Femur (tissue), 1 donor: ENCODE data around the gene KCNQ5.
A peak's percentile ranks its signal among the peaks of the same experiment; 100 is the strongest.
"Not testable (repeated sequence)": the region's sequence is repeated elsewhere in the genome, so short reads cannot be mapped to it uniquely, and the experiment has no call there.

Source experiments
- DNase-seq: peaks from one replicate; pipeline ENCODE4 v3.0.0-alpha.2; 2017

Gene KCNQ5

DNA sequence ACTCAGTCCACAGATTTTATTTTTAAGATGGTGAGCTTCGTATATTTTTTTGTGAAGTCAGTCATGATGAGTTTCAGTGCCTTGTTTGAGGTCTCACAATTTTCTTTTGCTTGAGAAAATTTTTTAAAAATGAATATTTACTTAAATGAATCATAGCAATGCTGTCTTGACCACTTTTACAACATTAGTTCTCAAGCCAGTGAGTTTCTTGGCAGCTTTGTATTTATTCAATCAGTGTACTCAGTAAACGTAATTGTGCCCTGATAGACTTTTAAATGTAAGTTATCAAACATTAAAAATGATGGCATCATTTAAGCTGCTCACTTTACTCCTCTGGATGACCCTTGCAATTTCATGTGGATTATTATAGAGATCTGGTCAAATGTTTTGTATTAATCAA is 342.1 kb downstream of the KCNQ5 start:
- no peak for DNase-seq

DNA sequence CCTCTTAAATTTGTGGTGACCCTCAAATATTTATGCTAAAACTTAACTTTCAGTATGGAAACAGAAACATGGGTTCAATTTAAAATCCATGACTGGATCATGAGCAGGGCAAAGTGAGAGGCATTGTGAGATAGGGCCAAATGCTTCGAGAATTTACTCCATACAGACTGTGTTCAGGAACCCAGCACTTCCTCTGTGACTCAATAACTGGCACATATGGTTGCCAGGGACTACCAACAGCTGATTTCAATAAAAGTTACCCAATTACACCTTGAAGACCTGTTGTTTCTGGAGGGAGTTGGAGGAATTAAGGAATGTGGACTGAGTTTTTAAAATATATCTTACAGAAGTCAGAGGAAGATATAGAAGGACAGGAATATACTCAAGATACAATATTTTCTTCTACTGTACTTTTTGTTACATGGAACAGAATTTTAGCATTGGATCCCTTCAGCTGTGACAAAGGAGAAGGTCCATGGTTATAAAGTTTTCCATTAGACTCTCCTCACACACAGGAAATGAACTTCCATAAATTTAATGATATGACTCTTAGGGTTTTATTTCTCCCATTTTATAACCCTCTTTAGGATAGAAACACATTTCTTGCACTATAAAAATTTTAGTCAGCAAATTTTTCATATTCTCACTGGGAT is 344.9 kb downstream of the KCNQ5 start:
- DNase-seq = no peak

DNA sequence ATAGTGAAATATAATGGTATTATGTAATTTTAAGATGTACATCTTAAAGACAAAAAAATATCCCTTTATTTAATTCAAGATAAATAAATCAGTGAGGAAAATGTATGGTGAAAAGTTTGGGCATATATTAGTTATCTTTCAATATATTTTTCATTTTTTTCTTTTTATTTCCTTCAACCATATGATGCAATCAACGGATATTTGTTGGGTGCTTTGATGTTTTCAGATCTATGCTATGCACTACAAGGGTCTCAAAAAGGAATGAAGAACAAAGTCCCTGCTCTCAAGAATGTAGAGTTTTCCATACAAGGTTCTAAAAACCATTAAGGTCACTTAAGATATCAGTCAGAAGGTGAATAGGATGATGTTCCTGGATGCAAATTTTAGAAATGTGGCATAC is 345.5 kb downstream of the KCNQ5 start:
- no peak for DNase-seq

DNA sequence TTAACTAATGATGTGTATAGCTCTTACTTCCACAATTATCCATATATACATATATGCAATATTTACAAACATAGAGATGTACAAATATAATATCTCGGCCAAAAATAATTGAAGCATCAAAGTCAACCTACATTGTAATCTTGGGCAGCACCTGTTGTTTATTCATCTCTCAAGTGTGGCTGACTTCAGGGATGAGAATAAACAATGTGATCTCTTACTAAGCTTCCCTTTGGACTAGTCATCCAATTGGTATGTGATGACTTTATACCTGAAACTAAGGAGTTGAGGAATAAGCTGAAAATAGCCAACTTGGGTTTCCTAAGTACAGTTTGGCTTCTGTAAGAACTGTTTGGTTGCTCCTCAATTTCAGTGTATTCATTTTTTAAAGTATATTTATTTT is 346.8 kb downstream of the KCNQ5 start:
- no peak for DNase-seq

DNA sequence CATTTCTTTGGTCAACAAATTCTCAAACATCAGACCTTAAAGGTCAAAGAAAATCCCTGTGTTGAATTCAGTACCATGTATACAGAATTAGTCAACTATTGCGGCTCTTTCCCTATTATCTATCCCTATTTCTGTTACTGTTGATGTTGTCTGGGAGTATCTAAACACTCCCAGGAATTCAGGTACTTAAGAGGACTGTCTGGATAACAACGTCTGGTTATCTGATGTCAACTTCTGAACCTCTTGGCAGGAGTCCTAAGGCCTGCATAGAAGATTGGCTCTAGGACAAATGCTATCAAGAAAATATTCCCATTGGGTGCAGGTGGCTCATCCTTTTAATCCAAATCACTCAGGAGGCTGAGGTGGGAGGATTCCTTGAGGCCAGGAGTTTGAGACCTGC is 347.8 kb downstream of the KCNQ5 start:
- no peak for DNase-seq

DNA sequence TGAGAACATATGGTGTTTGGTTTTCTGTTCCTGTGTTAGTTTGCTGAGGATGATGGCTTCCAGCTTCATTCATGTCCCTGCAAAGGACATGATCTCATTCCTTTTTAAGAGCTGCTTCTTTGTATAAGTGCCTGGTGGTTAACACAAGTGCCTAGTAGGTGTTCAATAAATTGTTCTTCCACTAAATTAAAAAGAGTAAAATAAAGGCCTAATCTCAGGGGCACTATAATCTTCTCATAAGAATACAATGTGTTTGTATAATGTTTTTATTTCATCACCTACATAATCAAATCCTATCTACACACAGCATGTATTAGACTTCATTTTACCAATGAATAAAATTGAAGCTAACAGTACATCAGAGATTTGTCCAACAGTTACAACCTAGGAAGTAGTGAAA is 350.7 kb downstream of the KCNQ5 start:
- no peak for DNase-seq

DNA sequence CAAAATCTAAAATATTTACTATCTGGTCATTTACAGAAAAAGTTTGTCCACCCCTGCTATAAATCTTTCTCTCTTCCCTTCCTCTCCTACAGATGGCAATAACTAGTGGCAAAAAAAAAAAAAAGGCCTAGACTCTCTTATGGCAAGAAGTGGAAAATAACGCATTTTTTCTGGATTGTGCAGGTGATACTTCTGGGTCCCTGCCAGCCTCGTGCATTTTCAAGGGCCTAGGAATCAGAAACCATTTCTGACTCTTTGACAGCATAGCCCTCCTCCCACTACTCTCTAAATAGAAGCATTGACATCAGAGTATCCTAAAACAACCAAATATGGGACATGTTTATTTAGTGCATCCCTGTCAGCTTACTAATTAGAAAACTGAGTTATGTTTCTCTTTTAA is 352.4 kb downstream of the KCNQ5 start:
- no peak for DNase-seq

DNA sequence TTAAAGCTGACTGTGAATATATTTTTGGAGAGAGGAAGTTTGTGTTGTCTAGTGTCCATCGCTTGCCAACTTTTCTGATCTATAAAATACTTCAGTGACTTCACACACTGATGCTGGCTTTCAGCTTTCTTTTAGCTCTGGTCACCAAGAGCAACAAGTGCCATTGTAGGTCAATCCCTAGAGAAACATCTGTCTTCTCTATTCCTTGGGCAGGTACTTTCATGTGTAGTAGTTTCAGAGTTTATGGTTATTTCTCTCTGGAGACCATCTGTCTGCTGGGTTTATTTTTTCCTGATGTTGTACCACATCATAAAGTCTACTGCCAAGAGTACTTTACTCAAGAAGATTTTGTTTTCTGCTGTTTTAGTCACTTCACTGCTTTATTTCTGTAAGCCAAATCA is 353.5 kb downstream of the KCNQ5 start:
- no peak for DNase-seq

DNA sequence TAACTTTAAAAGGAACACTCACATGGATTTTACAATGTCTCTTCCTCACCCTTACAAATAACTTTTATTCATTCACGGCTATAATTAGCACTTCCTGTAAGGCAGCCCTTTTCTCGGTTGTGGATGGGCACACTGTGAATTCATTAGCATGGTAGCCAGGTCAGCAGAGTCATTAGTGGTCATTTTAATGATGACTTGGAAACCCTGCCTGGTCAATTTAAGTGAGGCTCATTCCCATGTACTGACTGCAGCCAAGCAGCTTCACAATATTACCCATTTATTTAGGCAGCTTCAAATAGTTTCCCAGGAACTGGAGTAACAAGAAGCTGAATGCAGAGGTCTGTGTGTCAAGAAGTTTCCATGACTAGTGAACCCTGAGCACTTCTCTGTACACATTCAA is 354.6 kb downstream of the KCNQ5 start:
- DNase-seq = no peak

DNA sequence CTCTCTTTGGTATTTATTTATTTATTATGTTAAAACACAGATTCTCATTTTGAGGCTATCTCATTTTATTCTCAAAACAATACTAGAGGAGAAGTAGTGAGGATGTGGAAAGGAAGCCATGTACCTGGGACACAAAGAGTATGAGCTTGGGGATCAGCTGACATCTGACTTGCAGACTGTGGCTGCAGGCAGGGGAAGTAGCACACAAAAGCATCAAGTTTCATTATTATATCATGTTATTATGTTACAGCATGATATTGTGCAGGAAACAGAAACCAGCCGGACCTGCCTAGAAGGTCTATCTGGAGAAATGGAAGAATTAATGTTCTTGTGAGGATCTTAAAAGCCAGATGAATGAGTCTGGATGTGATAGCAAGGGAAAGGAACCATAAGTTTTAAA is 355.2 kb downstream of the KCNQ5 start:
- no peak for DNase-seq

DNA sequence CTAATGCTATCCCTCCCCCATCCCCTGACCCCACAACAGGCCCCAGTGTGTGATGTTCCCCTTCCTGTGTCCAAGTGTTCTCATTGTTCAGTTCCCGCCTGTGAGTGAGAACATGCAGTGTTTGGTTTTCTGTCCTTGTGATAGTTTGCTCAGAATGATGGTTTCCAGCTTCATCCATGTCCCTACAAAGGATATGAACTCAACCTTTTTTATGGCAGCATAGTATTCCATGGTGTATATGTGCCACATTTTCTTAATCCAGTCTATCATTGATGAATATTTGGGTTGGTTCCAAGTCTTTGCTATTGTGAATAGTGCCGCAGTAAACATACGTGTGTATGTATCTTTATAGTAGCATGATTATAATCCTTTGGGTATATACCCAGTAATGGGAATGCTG is 356.9 kb downstream of the KCNQ5 start:
- not testable (repeated sequence) for DNase-seq

DNA sequence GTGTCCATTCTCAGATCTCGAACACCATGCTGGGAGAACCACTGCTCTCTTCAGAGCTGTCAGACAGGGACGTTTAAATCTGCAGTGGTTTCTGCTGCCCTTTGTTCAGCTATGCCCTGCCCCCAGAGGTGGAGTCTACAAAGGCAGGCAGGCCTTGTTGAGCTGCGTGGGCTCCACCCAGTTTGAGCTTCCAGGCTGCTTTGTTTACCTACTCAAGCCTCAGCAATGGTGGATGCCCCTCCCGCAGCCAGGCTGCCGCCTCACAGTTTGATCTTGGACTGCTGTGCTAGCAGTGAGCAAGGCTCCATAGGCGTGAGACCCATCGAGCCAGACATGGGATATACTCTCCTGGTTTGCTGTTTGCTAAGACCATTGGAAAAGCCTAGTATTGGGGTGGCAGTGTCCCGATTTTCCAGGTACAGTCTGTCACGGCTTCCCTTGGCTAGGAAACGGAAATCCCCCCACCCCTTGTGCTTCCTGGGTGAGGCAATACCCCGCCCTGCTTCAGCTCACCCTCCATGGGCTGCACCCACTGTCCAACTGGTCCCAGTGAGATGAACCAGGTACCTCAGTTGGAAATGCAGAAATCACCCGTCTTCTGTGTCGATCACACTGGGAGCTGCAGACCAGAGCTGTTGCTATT is 362.4 kb downstream of the KCNQ5 start:
- not testable (repeated sequence) for DNase-seq

DNA sequence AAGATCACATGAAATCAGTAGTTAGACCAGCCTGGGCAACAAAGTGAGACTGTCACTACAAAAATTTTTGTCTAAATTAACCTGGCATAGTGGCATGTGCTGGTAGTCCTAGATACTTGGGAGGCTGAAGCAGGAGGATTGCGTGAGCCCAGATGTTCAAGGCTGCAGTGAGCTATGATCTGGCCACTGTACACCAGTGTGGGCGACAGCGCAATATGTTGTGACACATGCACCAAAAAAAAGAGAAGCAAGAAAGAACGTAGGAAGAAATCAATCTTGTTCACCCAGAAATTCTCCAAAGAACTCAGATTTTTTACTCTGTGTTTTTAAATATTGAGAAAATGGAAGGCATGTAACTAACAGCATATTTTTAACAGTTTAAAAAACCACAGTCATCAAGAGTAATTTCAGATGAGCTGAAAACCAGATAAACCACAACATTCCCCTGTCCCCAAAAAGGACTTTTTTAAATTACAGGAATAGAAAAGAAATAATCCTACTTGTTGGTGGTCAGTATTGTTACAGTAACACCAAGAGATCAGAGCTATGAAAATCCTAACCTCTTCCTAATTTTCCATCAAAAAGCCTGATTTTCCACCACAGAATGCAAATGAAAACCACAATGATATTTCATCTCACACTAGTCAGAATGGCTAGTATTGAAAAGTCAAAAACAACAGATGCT is 363.3 kb downstream of the KCNQ5 start:
- DNase-seq = no peak

DNA sequence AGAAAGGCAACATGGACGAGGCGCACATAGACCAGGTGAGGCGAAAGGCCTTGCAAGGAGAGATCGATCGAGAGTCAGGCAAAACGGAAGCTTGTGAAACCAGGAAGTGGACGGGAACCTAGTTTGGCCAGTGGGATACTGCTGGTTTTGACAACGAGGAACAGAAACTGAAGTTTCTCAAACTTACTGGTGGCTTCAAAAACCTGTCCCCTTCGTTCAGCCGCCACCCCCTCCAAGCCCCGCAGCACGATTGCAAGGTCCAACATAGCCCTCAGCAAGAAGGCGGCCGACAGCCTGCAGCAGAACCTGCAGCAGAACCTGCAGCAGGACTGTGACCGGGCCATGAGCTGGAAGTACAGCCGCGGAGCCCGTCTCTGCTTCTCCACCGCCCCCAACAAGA is 365.4 kb downstream of the KCNQ5 start:
- DNase-seq = no peak

DNA sequence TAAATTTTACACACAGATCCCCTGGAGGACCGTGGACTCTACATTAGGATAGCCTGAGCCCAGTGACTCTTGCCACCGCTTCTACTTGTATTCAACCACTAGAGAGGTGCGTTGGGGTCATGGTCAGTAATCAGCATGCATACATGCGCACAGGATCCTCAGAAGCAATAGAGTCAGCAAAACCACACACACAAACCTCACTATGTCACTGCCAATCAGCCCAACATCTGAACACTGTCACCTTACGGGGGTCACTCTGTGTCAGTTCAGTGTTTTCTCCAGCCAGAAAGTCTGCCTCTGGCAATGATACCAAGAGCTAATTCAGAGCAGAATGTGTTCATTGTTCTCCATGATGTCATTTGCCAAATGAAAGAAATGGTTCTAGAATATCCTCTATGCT is 378.1 kb downstream of the KCNQ5 start:
- no peak for DNase-seq

DNA sequence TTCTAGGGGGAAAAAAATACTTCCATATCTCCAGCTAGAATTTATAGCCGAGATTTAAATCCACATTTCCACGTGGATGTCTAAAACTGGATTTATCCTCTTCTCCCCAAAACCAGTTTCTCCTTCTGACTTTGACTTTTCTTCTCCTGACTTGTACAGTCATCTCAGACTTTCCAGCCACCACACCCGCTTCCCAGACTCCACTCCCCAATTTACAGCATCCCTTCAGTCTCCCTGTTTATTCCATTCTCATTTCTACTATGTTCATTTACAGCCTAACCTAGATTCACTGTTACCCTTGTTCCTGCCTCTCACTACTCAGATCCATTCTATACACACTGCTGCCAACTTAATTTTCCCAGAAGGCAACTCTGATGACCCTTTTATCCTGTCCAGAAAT is 378.6 kb downstream of the KCNQ5 start:
- no peak for DNase-seq

DNA sequence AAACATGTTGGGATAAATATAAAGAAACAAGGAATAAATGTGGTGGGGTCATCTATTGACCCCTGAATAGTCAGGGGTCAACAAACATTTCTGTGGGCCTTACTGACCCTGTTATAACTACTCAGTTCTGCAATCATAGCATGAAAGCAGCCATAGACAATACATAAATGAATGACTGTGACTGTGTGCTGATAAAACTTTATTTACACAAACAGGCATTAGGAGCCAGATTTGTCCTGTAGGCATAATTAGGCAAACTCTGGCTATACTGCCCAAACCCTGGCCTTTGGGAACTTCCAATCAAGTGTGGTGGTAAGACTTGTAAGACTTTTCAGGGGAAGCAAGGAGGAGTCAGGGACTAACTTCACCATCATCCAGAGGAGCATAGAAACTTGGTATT is 380.7 kb downstream of the KCNQ5 start:
- no peak for DNase-seq

DNA sequence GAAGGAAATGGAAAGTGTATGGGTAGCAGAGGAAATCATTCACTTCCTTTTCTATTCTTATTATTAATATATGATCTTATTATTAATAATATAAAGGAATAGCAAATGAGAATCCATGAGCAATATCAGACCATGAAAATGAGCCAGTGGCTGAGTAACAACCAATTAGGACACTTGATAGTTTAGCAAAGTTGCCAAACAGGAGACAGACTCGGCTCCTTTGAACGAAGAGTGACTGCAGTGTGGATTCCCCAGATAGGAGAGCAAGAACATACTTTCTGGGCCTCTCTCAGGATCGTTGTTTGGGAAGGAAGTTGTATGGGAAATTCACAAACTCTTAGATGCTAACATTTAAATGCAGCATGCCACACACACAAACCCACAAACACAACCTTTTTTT is 381.4 kb downstream of the KCNQ5 start:
- DNase-seq = no peak

DNA sequence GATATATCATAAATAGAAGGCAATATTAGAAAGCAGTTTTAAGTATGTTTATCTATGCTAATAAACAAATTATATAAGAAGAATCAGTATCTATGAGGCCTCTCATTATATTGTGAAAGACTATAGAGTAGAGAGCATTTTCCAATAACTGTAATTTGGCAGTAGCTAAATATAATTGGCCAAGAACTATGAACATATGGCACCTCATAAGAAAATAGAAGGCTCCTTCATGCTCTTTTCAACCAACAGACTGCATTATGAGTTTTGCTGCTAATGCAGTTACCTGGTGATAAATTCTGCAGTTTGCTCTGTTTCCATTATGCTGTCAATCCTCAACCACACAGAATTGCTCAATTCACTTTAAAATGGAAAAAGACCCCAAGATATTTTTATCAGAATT is 382.4 kb downstream of the KCNQ5 start:
- DNase-seq = no peak

DNA sequence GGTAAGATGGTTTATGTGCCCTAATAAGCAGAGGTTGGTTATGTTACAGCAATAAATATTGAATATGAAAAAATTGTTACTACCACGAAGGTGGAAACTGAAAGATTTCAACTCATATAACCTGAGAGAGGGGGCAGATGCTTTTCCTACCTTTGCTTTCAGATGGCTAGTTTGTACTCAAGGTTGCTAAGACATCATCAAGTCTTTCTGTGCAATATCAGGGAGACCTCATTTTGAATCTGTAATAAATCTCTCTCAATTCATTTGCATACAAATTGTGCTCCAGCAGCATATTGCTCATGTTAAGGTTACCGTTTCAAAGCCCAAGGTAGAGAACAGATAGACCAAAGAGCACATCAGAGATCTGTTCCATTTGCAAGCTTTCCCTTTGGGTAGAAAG is 383.0 kb downstream of the KCNQ5 start:
- DNase-seq = no peak

DNA sequence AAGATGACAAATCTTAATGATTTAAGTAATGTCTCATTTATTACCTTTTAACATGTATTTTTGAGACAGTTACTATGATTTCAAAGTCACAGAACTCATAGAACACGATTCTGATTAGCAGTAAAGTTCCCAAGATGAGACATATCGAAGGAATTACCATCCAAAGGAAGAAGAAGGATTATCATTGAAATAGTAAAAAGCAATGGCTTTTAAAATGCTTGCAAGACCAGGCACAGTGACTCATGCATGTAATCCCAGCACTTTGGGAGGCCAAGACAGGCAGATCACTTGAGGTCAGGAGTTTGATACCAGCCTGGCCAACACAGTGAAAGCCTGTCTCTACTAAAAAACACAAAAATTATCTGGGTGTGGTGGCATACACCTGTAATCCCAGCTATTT is 384.3 kb downstream of the KCNQ5 start:
- no peak for DNase-seq

DNA sequence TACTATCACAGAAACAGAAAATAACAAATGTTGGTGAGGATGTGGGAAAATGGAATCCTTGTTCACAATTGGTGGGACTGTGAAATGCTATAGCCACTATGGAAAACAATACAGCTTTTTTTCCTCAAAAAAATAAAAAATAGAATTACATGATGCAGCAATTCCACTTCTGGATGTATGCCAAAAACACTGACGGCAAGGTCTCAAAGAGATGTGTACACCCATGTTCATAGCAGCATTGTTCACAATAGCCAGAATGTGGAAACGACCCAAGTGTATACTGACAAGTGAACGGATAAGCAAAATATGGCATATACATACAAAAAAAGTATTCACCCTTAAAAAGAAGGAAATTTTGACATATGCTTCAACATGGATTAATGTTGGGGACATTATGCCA is 390.1 kb downstream of the KCNQ5 start:
- no peak for DNase-seq

DNA sequence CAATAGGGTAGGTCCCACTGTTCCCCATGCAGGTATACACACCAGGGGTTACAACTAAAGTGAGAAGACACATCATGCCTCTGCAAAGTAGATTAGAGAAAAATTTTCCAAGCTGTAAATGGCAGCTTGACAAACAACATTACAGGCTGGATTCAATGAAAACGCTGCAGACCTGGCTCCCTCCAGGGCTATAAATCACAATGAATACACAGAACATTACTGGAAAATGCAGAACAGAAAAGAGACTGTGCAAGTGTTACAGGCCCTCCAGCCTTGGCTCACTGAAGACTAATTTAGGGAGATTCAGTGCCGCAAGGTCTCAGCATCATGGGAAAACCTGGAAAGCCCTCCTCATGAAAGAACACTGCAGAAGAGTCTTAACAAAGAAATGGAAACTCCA is 395.6 kb downstream of the KCNQ5 start:
- peak; percentile 48 for DNase-seq

DNA sequence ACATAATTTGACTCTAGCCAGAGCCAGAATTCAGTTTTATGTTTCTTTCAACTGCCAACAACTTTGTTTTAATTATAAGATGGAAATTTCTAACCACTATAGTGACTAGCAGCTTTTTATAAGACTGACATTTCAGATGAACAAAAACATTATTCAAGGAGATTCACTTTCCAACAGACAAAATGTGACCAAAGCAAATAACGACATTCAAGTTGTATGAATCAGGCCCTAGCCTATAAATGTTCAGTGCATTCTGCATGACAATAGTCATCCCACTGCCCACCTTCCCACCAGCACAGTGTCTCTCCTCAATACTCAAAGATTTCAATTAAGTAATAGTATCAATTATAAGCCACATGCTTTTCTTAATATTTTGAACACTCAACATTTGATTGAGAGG is 402.7 kb downstream of the KCNQ5 start:
- DNase-seq = no peak

DNA sequence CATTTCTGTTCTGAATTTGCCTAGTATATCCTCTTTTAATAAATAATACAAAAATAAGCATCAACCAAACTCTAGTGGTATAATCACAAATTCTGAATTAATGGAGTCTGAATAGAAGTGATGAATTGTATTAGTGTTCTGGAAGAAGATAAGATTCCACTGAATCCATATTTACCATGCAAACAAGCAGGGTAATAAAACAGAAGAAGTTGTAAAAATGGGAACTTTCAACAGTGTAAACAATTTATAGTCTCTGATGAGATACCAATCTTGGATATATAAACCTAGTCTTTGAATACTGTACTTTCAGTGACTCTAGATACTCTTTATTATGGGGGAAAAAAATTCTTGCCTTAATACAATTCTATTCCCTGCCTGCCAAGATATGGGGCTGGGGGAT is 405.8 kb downstream of the KCNQ5 start:
- no peak for DNase-seq
